ENCODE results near the gene PCSK5.
A peak's percentile ranks its signal among the peaks of the same experiment; 100 is the strongest.

Gene PCSK5

GRCh38 chr9:75967556-75967955 lies 77.1 kb downstream of the PCSK5 start:
- Histone ChIP-seq H3K27me3 (ENCODE audit: insufficient read depth, low read length) (no peaks in the 10 kb centered on the region), H3K36me3 (ENCODE audit: insufficient read depth, low read depth, low read length) (no peaks in the 10 kb centered on the region), H3K4me3 (ENCODE audit: low read length) (no peak overlapping the region), H3K4me1 (ENCODE audit: insufficient read depth, low read length) (no peaks in the 10 kb centered on the region), H3K9me3 (ENCODE audit: insufficient read depth, low read depth, low read length) (no peaks in the 10 kb centered on the region), H3K9ac (ENCODE audit: low read depth, low read length) (no peak overlapping the region), H3K27ac (ENCODE audit: low read length) (no peak overlapping the region)

GRCh38 chr9:75974016-75974766 lies 83.7 kb downstream of the PCSK5 start:
- Histone ChIP-seq H3K4me3 (ENCODE audit: low read length) (no peak overlapping the region), H3K9ac (ENCODE audit: low read depth, low read length) (no peak overlapping the region), H3K4me1 (ENCODE audit: insufficient read depth, low read length) (peaks cover 29% of the 10 kb centered on the region), H3K9me3 (ENCODE audit: insufficient read depth, low read depth, low read length) (no peaks in the 10 kb centered on the region), H3K36me3 (ENCODE audit: insufficient read depth, low read depth, low read length) (no peaks in the 10 kb centered on the region), H3K27me3 (ENCODE audit: insufficient read depth, low read length) (no peaks in the 10 kb centered on the region), H3K27ac (ENCODE audit: low read length) (peak overlapping the region; percentile 55)

GRCh38 chr9:75975071-75975470 lies 84.6 kb downstream of the PCSK5 start:
- Histone ChIP-seq H3K9ac (ENCODE audit: low read depth, low read length) (no peak overlapping the region), H3K4me1 (ENCODE audit: insufficient read depth, low read length) (peaks cover 29% of the 10 kb centered on the region), H3K27ac (ENCODE audit: low read length) (no peak overlapping the region), H3K9me3 (ENCODE audit: insufficient read depth, low read depth, low read length) (no peaks in the 10 kb centered on the region), H3K27me3 (ENCODE audit: insufficient read depth, low read length) (no peaks in the 10 kb centered on the region), H3K36me3 (ENCODE audit: insufficient read depth, low read depth, low read length) (no peaks in the 10 kb centered on the region), H3K4me3 (ENCODE audit: low read length) (no peak overlapping the region)

GRCh38 chr9:75976549-75976948 lies 86.1 kb downstream of the PCSK5 start:
- H3K27ac ChIP-seq (ENCODE audit: low read length), result no peak overlapping the region
- no peaks in the 10 kb centered on the region for H3K27me3 ChIP-seq (ENCODE audit: insufficient read depth, low read length)
- H3K36me3 ChIP-seq (ENCODE audit: insufficient read depth, low read depth, low read length), result no peaks in the 10 kb centered on the region
- H3K9me3 ChIP-seq (ENCODE audit: insufficient read depth, low read depth, low read length), result no peaks in the 10 kb centered on the region
- H3K4me3 ChIP-seq (ENCODE audit: low read length), result no peak overlapping the region
- H3K4me1 ChIP-seq (ENCODE audit: insufficient read depth, low read length), result peaks cover 29% of the 10 kb centered on the region
- H3K9ac ChIP-seq (ENCODE audit: low read depth, low read length), result no peak overlapping the region

- H3K9me3 ChIP-seq (ENCODE audit: insufficient read depth, low read depth, low read length), result no peaks in the 10 kb centered on the region
- H3K36me3 ChIP-seq (ENCODE audit: insufficient read depth, low read depth, low read length), result no peaks in the 10 kb centered on the region
- peaks cover 20% of the 10 kb centered on the region for H3K4me1 ChIP-seq (ENCODE audit: insufficient read depth, low read length)
- no peak overlapping the region for H3K9ac ChIP-seq (ENCODE audit: low read depth, low read length)
- no peaks in the 10 kb centered on the region for H3K27me3 ChIP-seq (ENCODE audit: insufficient read depth, low read length)
- H3K27ac ChIP-seq (ENCODE audit: low read length), result no peak overlapping the region
- H3K4me3 ChIP-seq (ENCODE audit: low read length), result no peak overlapping the region
Observed at GRCh38 chr9:75979362-75979761, 88.9 kb downstream of the PCSK5 start.

GRCh38 chr9:75983319-75984045 lies 93.0 kb downstream of the PCSK5 start:
- Histone ChIP-seq H3K4me1 (ENCODE audit: insufficient read depth, low read length) (no peaks in the 10 kb centered on the region), H3K4me3 (ENCODE audit: low read length) (no peak overlapping the region), H3K36me3 (ENCODE audit: insufficient read depth, low read depth, low read length) (peaks cover 6% of the 10 kb centered on the region; the same call in 1 of the 2 replicates), H3K9me3 (ENCODE audit: insufficient read depth, low read depth, low read length) (no peaks in the 10 kb centered on the region), H3K9ac (ENCODE audit: low read depth, low read length) (no peak overlapping the region), H3K27me3 (ENCODE audit: insufficient read depth, low read length) (no peaks in the 10 kb centered on the region), H3K27ac (ENCODE audit: low read length) (no peak overlapping the region)

GRCh38 chr9:75985515-75985914 lies 95.0 kb downstream of the PCSK5 start:
- Histone ChIP-seq H3K9me3 (ENCODE audit: insufficient read depth, low read depth, low read length) (no peaks in the 10 kb centered on the region), H3K27me3 (ENCODE audit: insufficient read depth, low read length) (no peaks in the 10 kb centered on the region), H3K36me3 (ENCODE audit: insufficient read depth, low read depth, low read length) (peaks cover 6% of the 10 kb centered on the region; the same call in 1 of the 2 replicates), H3K4me1 (ENCODE audit: insufficient read depth, low read length) (no peaks in the 10 kb centered on the region), H3K27ac (ENCODE audit: low read length) (no peak overlapping the region), H3K9ac (ENCODE audit: low read depth, low read length) (no peak overlapping the region), H3K4me3 (ENCODE audit: low read length) (no peak overlapping the region)

- Histone ChIP-seq H3K27me3 (ENCODE audit: insufficient read depth, low read length) (no peaks in the 10 kb centered on the region), H3K36me3 (ENCODE audit: insufficient read depth, low read depth, low read length) (peaks cover 6% of the 10 kb centered on the region), H3K9ac (ENCODE audit: low read depth, low read length) (no peak overlapping the region), H3K4me1 (ENCODE audit: insufficient read depth, low read length) (no peaks in the 10 kb centered on the region), H3K9me3 (ENCODE audit: insufficient read depth, low read depth, low read length) (no peaks in the 10 kb centered on the region), H3K27ac (ENCODE audit: low read length) (no peak overlapping the region), H3K4me3 (ENCODE audit: low read length) (no peak overlapping the region)
Observed at GRCh38 chr9:75988663-75989062, 98.2 kb downstream of the PCSK5 start.

- peaks cover 6% of the 10 kb centered on the region; the same call in 1 of the 2 replicates for H3K4me1 ChIP-seq (ENCODE audit: insufficient read depth, low read length)
- H3K27ac ChIP-seq (ENCODE audit: low read length), result no peak overlapping the region
Observed at GRCh38 chr9:75990156-75990555, 99.7 kb downstream of the PCSK5 start.

GRCh38 chr9:75990576-75991304 lies 100.3 kb downstream of the PCSK5 start:
- H3K36me3 ChIP-seq (ENCODE audit: insufficient read depth, low read depth, low read length), result peaks cover 6% of the 10 kb centered on the region
- no peak overlapping the region for H3K4me3 ChIP-seq (ENCODE audit: low read length)
- peaks cover 7% of the 10 kb centered on the region; the same call in 1 of the 2 replicates for H3K4me1 ChIP-seq (ENCODE audit: insufficient read depth, low read length)
- no peak overlapping the region for H3K9ac ChIP-seq (ENCODE audit: low read depth, low read length)
- no peaks in the 10 kb centered on the region for H3K27me3 ChIP-seq (ENCODE audit: insufficient read depth, low read length)
- no peaks in the 10 kb centered on the region for H3K9me3 ChIP-seq (ENCODE audit: insufficient read depth, low read depth, low read length)
- H3K27ac ChIP-seq (ENCODE audit: low read length), result no peak overlapping the region

More at GRCh38 chr9:75990156-75990555, 99.7 kb downstream of the PCSK5 start:
- Histone ChIP-seq H3K9ac (ENCODE audit: low read depth, low read length) (no peak overlapping the region), H3K9me3 (ENCODE audit: insufficient read depth, low read depth, low read length) (no peaks in the 10 kb centered on the region), H3K36me3 (ENCODE audit: insufficient read depth, low read depth, low read length) (peaks cover 6% of the 10 kb centered on the region), H3K27me3 (ENCODE audit: insufficient read depth, low read length) (no peaks in the 10 kb centered on the region), H3K4me3 (ENCODE audit: low read length) (no peak overlapping the region)

- no peaks in the 10 kb centered on the region for H3K9me3 ChIP-seq (ENCODE audit: insufficient read depth, low read depth, low read length)
- H3K4me3 ChIP-seq (ENCODE audit: low read length), result no peak overlapping the region
- no peak overlapping the region for H3K27ac ChIP-seq (ENCODE audit: low read length)
- H3K9ac ChIP-seq (ENCODE audit: low read depth, low read length), result no peak overlapping the region
- H3K27me3 ChIP-seq (ENCODE audit: insufficient read depth, low read length), result no peaks in the 10 kb centered on the region
- H3K4me1 ChIP-seq (ENCODE audit: insufficient read depth, low read length), result peaks cover 7% of the 10 kb centered on the region; the same call in 1 of the 2 replicates
- H3K36me3 ChIP-seq (ENCODE audit: insufficient read depth, low read depth, low read length), result no peaks in the 10 kb centered on the region; the same call in 1 of the 2 replicates
Observed at GRCh38 chr9:75992482-75993206, 102.2 kb downstream of the PCSK5 start.
